ENCODE data around the gene C1orf52.

DNA sequence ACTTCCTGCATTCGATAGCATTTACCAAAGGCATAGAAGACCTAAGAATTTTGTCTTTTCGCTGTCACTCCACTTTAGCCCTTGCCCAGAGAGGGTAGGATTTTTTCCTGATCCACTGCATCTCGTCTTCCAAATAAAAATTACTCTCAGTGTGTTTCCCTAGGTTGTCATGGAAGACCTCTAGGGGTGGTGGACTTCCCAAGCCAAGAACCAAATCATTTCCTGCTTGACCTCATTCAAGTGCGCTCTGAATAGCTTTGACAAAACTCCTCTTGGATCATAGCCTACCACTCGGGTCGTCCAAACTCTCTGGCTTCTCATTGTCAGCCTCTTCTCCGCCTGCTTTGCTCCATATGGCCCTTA lies 431 bp upstream of the C1orf52 start:
- TF ChIP-seq SIN3A (IDR thresholded peaks at IDR 0.05; ENCODE audit: borderline replicate concordance in 2 of 2, control insufficient read depth in 1 of 2, low read depth in 2 of 2, low read length in 2 of 2) (no peak), MEF2D (tag; conservative IDR thresholded peaks at IDR 0.05; ENCODE audit: low read depth) (no peak), POLR2A (conservative IDR thresholded peaks at IDR 0.05) (no peak), FOXA1 (IDR thresholded peaks at IDR 0.05; ENCODE audit: borderline replicate concordance) (no peak), TAF15 (IDR thresholded peaks at IDR 0.05; ENCODE audit: low read depth, low read length) (no peak), ZNF780A (CRISPR knock-in tag; IDR thresholded peaks at IDR 0.05) (no peak), SMAD4 (CRISPR knock-in tag; conservative IDR thresholded peaks at IDR 0.05) (no peak), REST (IDR thresholded peaks at IDR 0.05; ENCODE audit: borderline replicate concordance) (no peak), REST (CRISPR knock-in tag; IDR thresholded peaks at IDR 0.05; ENCODE audit: low read depth) (no peak), SOX6 (IDR thresholded peaks at IDR 0.05) (no peak), SREBF2 (CRISPR knock-in tag; IDR thresholded peaks at IDR 0.05) (no peak)
